ENCODE data around the gene IGF2BP2.

- TF ChIP-seq, protein P1, sequence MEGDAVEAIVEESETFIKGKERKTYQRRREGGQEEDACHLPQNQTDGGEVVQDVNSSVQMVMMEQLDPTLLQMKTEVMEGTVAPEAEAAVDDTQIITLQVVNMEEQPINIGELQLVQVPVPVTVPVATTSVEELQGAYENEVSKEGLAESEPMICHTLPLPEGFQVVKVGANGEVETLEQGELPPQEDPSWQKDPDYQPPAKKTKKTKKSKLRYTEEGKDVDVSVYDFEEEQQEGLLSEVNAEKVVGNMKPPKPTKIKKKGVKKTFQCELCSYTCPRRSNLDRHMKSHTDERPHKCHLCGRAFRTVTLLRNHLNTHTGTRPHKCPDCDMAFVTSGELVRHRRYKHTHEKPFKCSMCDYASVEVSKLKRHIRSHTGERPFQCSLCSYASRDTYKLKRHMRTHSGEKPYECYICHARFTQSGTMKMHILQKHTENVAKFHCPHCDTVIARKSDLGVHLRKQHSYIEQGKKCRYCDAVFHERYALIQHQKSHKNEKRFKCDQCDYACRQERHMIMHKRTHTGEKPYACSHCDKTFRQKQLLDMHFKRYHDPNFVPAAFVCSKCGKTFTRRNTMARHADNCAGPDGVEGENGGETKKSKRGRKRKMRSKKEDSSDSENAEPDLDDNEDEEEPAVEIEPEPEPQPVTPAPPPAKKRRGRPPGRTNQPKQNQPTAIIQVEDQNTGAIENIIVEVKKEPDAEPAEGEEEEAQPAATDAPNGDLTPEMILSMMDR (IDR thresholded peaks at IDR 0.05 in 8 of 11, conservative IDR thresholded peaks at IDR 0.05 in 3 of 11): no peak
- no peak for TF ChIP-seq POLR2AphosphoS5 (IDR thresholded peaks at IDR 0.05)
Observed at GRCh38 chr3:185722881-185723280, 102.0 kb downstream of the IGF2BP2 start.
